NCI-H82 (cell line): Measurements from ENCODE around the gene ZNF398.
"Not testable (repeated sequence)": the region's sequence is repeated elsewhere in the genome, so short reads cannot be mapped to it uniquely, and the experiment has no call there.

Experiments used
- DNase-seq: peaks from one replicate; lab custom pipeline; 2025; lab: John Stamatoyannopoulos, UW

Gene ZNF398

GRCh38 chr7:149225656-149226055 lies 78.4 kb downstream of the ZNF398 start:
- no peak for DNase-seq

GRCh38 chr7:149226366-149226765 lies 79.1 kb downstream of the ZNF398 start:
- DNase-seq, result not testable (repeated sequence)

- no peak for DNase-seq
Observed at GRCh38 chr7:149226840-149227494, 79.7 kb downstream of the ZNF398 start.

GRCh38 chr7:149228831-149229471 lies 81.7 kb downstream of the ZNF398 start:
- peak; percentile 26 for DNase-seq

GRCh38 chr7:149229526-149229925 lies 82.3 kb downstream of the ZNF398 start:
- peak; percentile 28 for DNase-seq

- no peak for DNase-seq
Observed at GRCh38 chr7:149232362-149232761, 85.1 kb downstream of the ZNF398 start.
